ENCODE data around the gene ADCY3.

ADCY3 gene

DNA sequence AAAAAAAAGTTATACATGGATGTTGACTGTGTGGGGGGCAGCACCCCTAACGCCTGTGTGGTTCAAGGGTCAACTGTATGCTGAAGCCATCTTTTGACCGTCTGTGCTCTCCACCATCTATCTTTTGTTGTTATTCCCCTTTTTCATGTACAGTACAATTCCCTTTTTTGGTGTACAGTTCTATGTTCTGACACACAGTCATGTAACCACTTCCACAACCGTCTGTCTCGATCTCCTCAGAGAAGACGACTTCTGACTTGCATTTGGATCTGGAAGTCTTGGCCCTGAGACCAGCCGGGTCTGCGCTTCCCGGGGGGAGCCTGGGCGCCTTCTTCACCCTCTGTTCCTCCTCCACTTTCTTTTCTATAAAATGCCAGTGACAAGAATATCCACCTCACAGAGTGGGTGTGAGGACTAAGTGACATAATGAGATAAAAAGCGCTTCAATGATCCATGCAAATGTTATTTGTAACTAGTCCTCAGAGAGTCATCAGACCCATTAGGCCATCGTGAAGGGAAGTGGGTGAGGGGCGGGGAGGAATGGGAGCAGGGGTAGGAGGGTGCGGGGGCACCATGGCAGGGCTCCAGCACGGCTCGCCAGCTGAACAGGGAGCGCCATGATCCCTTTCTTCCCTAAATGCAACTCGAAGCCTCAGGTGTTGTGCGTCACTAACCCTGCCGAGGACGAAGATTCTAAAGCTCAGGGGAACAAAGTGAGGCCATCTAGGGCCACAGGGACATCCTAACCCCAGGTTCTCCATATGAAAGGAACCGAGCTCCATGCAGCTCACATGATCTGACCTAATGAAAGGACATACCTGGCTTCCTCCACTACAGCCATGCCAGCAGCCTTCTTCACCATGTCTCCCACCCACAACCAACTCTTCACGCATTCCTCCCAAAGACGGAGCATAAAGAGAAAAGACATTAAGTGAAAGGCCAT is 16.6 kb downstream of the ADCY3 start:
- DNase-seq (ENCODE audit: low spot score) = no peak

DNA sequence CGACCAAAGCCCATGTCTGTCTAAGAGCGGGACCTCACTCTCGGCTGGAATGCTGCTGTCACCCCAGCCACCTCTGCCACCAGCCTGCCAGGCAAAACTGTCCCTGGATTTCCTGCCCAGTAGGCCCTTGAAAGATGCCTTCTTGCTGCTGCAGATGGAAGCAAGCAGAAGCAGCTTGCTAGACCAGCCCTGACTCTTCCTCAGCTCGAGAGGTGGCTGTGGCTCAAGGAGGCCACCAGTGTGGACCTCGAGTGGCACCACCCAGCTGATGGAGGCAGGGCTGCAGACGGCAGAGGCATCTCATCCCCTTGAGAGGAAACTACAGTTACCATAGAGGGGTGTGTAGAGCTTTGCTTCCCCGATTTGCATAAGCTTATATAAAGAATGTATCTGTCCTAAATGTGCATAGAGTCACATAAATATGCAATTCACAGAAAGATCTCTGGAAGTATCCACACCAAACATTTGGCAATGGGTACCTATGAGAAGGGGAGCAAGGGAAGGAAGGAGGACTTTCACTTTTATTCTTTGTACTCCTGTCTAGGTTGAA is 20.6 kb downstream of the ADCY3 start:
- no peak for DNase-seq (ENCODE audit: low spot score)

DNA sequence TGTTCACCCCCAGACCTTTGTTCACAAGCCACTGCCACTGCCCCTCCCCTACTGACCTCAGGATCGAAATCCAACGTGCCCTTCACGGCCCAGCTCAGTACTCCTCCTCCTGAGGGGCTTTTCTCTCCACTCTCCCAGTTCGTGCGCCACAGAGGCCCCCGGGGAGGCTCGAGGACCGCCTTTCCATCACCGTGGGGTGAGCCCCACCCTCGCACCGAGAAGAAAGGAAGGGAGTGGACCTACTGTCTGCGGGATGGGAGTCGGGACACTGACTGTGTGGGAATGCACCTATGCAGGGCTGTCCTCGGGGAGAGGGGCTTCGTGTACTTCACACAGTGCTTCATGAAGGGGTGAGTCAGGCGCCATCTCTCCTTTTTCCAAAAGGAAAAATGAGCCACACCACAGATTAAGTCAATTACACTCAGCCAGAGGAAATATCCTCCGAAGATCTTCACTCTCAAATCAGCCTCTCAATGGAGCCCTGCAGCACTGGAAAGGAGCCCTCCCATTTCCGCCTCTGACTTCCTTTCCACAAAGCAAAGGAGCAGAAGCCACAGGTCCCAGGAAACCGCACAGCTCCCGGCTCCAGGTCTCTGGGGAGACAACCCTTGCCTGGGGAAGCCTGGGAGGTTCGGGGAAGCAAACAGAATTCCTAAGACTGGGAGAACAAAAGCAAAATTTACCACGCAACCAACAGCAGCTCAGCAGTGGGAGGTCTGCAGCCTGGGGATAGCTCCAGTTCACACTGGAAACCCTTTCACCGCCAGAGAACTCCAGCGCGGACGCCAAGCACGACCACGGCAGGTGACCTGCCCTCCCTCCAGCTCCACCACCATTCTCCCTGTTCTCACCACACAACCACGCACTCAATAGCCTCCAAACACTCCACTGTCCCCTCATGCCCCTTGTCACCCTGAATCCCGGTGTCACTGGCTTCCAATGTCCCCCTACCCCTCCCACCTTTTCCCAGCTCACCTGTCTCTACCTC is 21.6 kb downstream of the ADCY3 start:
- DNase-seq (ENCODE audit: low spot score) = no peak

DNA sequence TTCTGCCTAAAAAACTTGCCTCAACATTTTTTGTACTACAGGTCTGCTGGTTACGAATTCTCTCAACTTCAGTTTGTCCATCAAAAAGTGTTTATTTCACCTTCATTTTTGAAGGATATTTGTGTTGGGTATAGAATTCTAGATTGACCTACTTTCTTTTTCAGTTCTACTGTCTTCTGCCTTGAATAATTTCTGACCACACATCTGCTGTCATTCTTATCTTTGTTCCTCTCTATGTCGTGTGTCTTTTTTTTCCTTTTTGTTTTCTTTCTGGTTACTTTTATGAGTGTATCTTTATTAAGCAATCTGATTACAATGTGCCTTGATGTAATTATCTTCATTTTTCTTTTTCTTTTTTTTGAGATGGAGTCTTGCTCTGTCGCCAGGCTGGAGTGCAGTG is 25.3 kb downstream of the ADCY3 start:
- no peak for DNase-seq (ENCODE audit: low spot score)

DNA sequence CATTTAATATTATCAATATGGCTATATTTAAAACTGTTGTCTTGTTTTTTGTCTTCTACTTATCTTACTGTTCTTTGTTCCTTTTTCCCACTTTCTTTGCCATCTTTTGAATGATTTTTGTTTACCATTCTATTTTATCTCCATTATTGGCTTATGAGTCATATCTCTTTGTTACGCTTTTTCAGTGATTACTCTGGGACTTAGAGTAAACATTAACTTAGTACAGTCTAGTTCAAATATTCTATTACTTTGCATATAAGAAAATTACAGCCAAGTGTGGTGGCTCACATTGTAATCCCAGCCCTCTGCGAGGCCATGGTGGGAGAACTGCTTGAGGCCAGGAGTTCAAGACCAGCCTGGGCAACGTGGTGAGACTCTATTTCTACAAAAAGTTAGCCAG is 26.1 kb downstream of the ADCY3 start:
- DNase-seq (ENCODE audit: low spot score) = no peak

DNA sequence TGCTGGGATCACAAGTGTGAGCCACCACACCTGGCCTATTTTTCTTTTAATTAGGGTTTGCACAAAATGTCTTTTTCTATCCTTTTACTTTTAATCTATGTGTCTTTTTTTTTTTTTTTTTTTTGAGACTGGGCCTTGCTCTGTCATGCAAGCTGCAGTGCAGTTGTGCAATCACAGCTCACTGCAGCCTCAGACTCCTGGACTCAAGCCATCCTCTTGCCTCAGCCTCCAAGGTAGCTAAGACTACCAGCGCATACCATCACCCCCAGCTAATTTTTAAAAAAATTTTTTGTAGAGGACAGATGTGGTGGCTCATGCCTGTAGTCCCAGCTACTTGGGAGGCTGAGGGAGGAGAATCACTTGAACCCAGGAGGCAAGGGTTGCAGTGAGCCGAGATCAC is 27.1 kb downstream of the ADCY3 start:
- no peak for DNase-seq (ENCODE audit: low spot score)

DNA sequence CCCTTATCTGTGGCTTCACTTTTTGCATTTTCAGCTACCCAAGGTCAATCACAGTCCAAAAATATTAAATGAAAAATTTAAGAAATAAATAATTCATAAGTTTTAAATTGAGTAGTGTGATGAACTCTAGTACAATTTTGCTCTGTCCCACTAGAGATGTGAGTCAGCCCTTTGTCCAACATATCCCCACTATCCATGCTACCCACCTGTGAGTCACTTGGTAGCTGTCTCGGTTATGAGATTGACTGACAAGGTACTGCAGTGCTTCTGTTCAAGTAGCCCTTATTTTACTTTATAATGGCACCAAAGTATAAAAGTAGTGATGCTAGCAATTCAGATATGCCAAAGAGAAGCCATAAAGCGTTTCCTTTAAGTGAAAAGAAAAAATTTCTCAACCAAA is 28.8 kb downstream of the ADCY3 start:
- DNase-seq (ENCODE audit: low spot score) = no peak

DNA sequence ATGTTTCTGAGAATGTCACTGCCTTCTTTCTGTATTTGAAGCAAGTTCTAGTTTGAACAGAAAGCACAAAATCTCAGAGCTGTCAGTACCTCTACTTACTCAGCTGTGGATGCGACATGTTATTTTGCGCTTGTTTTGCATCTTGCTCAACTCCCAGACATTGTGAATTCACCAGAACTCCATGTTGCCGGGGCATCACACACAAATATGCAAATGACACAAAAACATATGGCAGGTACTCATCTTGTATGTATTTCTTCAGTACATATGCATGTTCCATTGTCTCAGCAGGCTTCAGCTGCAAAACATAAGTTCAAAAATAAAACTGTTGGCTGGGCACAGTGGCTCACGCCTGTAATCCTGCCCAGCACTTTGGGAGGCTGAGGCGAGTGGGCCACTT is 30.8 kb downstream of the ADCY3 start:
- no peak for DNase-seq (ENCODE audit: low spot score)

DNA sequence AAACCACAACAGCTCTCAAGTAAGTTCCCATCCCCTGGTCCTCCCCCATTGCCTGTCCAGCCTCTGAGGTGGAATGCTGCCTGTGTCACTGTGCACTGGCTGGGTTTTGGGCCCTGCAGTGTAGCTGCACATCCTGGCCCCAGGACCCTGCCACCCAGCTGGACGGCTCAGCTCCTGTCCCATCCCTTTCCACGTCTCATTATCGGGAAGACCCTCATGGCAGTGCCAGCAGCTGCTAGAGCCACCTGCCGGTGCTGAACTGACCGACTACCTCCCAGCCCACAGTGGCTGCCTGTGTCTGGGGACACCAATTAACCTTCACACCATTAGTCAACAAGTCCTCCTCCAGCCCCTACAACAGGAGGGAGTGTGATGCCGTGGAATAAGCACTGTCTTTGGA is 31.9 kb downstream of the ADCY3 start:
- no peak for DNase-seq (ENCODE audit: low spot score)

DNA sequence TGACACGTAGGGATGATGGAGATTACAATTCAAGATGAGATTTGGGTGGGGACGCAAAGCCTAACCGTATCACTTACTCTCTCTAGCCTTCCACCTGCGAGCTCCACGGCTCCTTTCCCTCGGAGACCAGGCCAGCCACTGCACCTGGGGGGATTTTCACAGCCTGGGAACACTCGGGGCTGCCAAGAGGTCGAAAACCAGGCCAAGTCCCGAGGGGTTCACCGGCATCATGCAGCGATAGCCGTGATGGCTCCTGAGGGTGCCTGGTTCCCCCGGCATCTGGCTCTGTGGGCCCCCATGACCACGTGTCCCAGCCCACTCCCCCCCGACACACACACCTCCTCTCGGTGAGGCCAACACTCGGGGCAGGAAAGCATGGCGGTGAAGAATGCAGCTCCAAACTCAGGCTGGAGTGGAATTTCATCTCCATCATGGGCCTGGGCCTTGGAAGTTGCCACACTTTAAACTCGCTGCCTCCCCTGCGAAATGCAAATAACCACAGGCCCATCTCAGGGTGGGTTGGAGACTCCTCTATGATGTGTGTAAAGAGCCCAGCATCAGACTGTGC is 32.6 kb downstream of the ADCY3 start:
- no peak for DNase-seq (ENCODE audit: low spot score)

DNA sequence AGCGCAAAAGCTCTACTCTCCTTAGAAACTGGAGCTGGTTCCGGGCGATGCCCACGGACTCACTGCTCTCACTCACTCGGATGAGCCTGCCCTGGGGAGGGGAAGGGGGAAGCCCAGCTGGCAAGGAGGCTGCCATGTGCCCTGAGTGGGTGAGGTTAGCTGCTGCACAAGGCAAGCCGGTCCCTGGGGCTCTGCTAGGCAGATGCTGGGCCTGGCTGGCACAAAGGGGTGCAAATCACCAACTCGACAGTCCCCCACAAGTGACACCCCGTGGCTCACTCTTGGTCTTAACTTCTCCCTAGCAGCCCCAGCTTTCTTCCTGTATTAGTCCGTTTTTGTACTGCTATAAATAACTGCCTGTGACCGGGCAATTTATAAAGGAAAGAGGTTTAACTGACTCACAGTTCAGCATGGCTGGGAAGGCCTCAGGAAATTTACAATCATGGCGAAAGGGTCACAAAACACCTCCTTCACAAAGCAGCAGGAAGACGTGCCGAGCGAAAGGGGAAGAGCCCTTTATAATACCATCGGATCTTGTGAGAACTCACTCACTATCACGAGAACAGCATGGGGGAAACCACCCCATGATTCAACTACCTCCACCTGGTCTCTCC is 33.2 kb downstream of the ADCY3 start:
- no peak for DNase-seq (ENCODE audit: low spot score)

DNA sequence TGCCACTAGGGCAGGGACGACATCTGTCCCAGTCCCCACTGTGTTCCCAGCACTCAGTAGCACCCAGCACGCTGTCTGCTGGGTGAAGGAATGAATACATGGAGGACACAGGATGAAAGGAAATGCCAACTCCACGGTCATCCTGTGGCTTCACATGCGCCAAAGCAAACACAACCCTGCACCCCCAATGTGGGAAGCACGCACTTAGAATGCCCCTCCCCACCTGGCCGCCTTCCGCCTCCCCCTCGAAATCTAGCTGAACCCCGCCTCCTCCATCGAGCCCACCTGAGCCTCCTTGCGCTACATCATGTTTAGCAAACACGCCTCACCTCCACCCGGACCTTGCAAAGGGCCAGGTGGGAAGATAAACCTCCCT is 33.9 kb downstream of the ADCY3 start:
- no peak for DNase-seq (ENCODE audit: low spot score)

DNA sequence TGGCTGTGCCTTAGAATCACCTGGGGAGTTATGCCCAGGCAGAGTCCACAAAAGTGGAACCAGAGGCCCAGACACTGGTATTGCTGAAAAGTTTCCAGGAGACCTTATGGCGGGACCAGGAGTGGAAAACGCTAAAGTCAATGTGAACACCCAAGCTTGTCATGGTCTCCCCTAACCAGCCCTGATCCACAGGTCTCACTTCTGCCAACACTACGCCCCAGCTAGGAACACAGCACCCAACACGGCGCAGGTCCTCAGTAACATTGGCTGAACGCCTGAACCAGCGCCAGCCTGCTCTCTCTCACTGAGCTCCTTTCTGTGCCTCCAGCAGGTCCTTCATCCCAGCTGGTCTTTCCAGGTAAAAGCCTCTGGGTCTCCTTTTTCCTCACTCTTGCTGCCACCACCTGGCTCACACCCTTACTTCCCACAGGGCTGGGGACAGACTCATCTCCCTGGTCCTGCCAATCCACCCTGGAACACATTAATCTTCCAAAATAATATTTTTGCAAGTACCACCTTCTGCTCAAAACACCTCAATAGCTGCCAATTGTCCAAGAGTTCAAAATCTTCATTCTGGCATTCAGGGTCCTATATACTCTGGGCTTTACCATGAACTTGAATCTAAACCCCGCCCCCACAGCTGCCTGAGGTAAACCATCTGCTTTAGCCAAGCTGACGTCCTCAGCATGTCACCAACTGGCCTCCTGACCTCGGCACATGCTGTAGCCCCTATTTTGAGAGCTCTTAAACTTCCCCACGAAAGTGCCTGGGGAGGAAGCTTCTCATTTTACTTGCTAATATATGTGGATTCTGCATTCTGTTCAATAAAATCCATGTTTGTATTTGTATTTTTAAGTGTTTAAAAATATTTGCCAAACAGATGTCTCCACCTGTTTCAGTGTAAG is 34.6 kb downstream of the ADCY3 start:
- no peak for DNase-seq (ENCODE audit: low spot score)

DNA sequence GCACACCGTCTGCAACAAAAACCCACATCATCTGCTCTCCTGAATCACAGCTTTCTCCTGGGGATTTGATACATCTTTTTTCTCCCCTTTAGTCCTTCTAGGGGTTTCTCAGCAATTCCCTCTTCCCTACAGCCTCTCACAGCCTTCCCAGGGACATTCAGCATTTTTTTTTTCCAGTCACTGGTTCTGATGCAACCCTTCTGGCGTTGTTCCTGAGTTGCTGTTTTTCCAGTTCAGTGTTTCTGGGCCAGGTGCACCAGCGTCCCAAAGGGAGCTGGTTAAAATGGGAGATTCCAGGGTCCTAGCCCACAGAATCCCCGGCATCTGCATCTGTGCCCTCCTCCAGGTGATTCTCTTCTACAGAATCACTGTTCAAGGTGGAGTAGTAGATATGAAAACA is 36.1 kb downstream of the ADCY3 start:
- no peak for DNase-seq (ENCODE audit: low spot score)

DNA sequence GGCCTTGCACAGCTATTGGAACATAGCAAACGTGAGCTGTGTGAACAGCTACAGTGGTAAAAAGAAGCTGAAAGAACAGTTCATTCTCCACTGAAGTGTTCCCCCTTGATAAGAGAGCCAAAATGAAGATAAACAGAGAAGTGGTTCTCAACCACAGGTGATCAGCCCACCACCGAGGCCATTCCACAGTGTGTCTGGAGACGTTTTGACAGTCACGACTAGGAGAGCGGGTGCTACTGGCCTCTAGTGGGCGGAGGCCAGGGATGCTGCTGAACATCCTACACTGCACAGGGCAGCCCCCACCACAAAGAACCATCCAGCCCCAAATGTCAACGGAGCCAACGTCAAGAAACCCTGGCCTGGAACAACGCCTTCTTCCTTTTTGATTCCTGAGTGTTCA is 38.4 kb downstream of the ADCY3 start:
- no peak for DNase-seq (ENCODE audit: low spot score)

DNA sequence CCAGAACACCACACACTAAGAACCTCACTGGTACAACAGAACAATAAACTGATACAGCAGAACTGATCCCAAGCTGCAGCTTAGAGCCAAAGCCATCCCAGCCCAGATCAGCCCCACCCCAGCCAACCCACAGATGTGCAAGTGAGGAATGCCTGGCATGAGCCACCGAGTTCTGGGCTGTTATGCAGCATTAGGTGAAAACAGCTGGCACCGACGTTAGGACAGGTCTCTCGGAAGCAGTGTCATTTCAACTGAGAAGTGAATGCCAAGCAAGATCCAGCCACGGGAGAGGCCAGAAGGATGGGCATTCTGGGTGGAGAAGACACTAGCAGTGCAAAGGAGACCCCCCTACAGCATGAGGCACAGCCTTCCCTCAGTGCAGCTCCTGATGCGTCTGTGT is 38.9 kb downstream of the ADCY3 start:
- no peak for DNase-seq (ENCODE audit: low spot score)

DNA sequence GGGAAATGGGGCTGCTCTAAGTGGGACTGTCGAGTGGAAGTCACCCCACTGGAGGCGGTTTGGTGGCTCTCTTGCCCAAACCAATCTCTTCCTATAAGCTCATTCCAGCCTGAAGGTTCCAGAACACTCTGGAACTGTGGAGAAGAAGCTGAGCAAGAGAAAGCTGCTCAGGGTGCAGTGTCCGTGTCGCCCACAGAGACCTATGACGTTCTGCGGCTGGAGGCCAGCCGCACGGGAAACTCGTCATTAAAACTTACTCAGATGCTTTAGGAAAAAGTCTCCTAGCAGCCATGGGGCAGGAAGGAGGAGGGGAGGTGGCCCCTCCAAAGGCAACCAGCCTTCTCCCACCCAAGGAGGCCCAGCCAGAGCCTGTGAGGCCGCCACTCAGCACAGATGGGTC is 41.7 kb downstream of the ADCY3 start:
- DNase-seq (ENCODE audit: low spot score) = no peak

DNA sequence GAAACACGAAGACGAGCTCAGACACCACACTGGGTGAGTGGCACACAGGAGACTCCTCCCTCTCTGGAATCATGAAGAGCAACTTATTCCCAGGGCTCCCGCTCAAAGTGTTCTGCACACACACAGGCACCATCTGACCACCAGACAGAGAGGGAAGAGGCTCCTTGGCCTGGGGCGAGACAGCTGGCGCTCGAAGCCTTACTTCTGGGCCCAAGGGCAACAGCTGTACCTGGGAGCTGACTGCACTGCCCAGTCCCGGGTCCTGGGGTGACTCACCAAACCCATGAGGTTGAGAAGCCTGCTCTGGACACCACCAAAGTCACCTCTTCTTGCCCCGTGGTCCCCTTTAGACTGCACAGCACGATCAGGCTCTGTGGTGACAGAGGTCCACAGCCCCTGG is 42.4 kb downstream of the ADCY3 start:
- no peak for DNase-seq (ENCODE audit: low spot score)

DNA sequence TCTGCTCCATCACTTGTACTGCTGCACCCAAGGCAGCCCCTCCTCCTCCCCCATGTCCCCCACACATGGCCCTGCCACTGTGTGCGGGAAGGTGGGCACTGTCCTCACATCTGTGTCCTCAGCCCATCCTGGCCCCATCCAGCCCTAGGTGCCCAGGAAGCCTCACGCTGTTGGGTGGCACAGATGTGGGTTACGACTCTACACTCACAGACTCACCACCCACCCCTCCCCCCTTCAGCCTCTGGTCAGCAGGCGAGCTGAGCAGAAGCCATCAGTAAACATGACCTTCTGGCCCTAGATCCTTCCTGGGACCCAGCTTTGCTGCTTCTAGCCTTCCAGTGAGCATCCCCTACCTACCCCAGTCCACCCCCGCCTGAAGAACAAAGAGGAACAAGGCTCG is 43.0 kb downstream of the ADCY3 start:
- DNase-seq (ENCODE audit: low spot score) = no peak

DNA sequence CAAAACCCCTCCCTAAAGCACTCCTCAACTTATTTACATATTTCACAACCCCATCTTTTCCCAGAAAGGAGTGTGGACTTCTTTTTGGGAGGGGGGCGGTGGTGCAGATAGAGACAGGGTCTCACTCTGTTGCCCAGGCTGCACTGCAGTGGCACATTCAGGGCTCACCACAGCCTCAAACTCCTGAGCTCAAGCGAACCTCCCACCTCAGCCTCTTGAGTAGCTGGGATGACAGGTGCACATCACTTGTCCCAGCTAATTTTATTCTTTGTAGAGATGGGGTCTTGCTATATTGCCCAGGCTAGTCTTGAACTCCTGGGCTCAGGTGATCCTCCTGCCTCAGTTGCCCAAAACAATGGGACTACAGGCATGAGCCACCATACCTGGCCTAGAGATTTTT is 44.1 kb downstream of the ADCY3 start:
- no peak for DNase-seq (ENCODE audit: low spot score)

DNA sequence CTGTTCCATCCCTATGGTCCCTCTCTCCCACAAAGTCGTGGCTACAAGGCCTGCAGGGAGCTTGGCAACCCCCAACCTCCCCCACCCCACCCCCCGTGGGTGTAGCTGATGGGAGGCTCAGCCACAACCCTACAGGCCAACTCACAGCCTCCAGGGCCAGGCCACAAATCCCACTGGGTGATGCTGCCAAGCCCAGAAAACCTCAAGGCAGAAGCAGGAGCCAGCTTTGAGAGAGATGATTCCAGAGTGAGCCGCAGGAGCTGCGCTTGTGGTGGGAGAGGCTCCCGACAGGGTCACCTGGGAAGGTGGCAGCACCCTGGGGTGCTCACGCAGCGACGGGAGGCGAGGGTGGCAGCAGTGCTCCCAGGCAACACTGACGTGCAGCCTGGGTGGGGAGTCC is 44.8 kb downstream of the ADCY3 start:
- DNase-seq (ENCODE audit: low spot score) = no peak
